ENCODE data around the gene ATP11A.

The ATP11A gene

DNA sequence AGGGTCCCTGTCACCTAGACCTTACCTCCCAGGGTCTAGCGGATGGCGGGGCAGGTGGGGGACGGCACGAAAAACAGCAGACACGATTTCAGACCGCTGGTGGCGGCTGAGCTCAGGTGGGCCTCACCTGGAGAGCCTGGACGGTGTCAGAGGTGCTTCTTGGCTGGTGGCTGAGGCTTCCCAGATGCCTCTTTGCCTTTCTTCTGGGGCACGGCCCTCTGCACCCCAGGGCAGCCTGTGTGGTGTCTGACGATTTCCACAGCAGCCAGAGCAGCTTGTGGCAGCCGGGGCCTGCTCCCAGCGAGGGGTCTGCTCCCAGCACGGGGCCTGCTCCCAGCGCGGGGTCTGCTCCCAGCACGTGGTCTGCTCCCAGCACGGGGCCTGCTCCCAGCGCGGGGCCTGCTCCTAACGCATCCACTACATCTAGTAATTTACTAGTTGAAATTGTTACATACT lies 66.7 kb downstream of the ATP11A start:
- 75% methylated on average over 14 of the region's 20 CpGs for WGBS
- Histone ChIP-seq H3K9me3 (ENCODE audit: control insufficient read depth, low read length) (no peaks in the 10 kb centered on the region), H3K4me2 (ENCODE audit: low read length, poor library complexity, severe bottlenecking) (no peak overlapping the region), H3K23ac (ENCODE audit: low read length in 2 of 2) (no peak overlapping the region), H3K4me1 (ENCODE audit: control insufficient read depth, insufficient read depth, low read depth, low read length) (peaks cover 25% of the 10 kb centered on the region), H2BK12ac (ENCODE audit: low read length in 2 of 2) (no peak overlapping the region), H3K27me3 (ENCODE audit: control insufficient read depth in 1 of 2, insufficient read depth in 1 of 2, low read length in 2 of 2) (no peaks in the 10 kb centered on the region), H4K91ac (ENCODE audit: low read length) (no peak overlapping the region), H3K36me3 (ENCODE audit: control insufficient read depth in 1 of 2, insufficient read depth in 2 of 2, low read depth in 1 of 2, low read length in 2 of 2) (peaks cover 0 to 6% of the 10 kb centered on the region in 2 experiments), H2BK120ac (ENCODE audit: low read depth, low read length) (no peak overlapping the region), H3K4ac (ENCODE audit: low read depth in 1 of 2, low read length in 2 of 2) (peak overlapping the region in 1 of 2 experiments; percentile 58), H2BK5ac (ENCODE audit: low read depth, low read length, poor library complexity, severe bottlenecking) (no peak overlapping the region), H3K9ac (ENCODE audit: low read length) (no peak overlapping the region), H2AFZ (ENCODE audit: low read depth, low read length) (no peak overlapping the region), H3K14ac (ENCODE audit: low read length in 2 of 2) (no peak overlapping the region), H3K18ac (ENCODE audit: low read depth in 1 of 2, low read length in 2 of 2) (no peak overlapping the region), H3K79me1 (replicated peaks; ENCODE audit: low read length, poor library complexity, severe bottlenecking) (peaks cover 37% of the 10 kb centered on the region), H2AK5ac (ENCODE audit: low read length, severe bottlenecking) (no peak overlapping the region), H4K8ac (ENCODE audit: low read length) (no peak overlapping the region), H2BK15ac (ENCODE audit: low read depth, poor library complexity, severe bottlenecking) (no peak overlapping the region), H3K27ac (ENCODE audit: low read length, poor library complexity, severe bottlenecking) (no peak overlapping the region), H3K4me3 (ENCODE audit: insufficient read depth in 1 of 2, low read depth in 1 of 2, low read length in 2 of 2) (no peak overlapping the region)
- DNase-seq: no peak

DNA sequence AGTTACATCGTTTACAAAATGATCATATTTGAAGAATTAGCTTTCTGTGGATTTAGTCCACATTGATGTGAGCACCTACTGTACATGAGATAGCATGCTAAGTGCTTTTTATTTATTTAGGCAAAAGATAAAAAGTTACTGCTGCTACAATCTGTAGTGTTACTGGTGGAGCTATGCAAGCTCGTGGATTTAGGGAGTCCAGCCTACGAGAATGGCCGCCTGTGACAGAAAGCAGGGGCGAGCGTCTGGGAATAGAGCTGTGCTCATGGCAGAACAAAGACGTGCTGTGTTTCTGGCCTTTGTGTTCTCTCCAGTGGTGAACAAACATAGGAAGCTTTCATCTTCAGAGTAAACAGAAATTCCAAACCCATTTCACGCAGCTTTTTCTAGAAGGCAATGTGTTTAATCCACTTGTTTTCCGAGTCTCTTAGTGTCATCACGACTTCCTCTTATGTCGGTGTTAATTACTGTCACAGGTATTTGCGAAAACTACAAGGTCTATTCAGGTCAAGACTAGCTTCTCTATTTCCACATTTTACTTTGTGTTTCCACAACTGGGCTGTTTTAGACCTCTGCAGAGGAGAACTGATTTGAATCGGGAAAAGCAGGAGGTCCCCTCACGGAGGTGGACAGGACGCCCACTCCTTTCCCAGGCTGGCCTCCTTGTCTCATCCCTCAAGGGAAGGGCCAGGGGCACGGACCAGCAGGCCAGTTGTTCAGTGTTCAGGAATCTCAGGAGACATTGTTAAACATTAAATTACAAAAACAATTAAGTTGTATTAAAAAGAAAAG lies 67.3 kb downstream of the ATP11A start:
- no peak overlapping the region for H3K27ac ChIP-seq (ENCODE audit: low read length, poor library complexity, severe bottlenecking)
- H3K18ac ChIP-seq (ENCODE audit: low read depth in 1 of 2, low read length in 2 of 2): no peak overlapping the region
- H3K4me3 ChIP-seq (ENCODE audit: insufficient read depth in 1 of 2, low read depth in 1 of 2, low read length in 2 of 2): no peak overlapping the region
- H2AFZ ChIP-seq (ENCODE audit: low read depth, low read length): no peak overlapping the region
- H2AK5ac ChIP-seq (ENCODE audit: low read length, severe bottlenecking): no peak overlapping the region
- 79% methylated on average over 14 of the region's 16 CpGs for WGBS
- H3K23ac ChIP-seq (ENCODE audit: low read length in 2 of 2): no peak overlapping the region
- H2BK12ac ChIP-seq (ENCODE audit: low read length in 2 of 2): no peak overlapping the region
- no peak overlapping the region for H3K9ac ChIP-seq (ENCODE audit: low read length)
- H2BK5ac ChIP-seq (ENCODE audit: low read depth, low read length, poor library complexity, severe bottlenecking): no peak overlapping the region
- H3K27me3 ChIP-seq (ENCODE audit: control insufficient read depth in 1 of 2, insufficient read depth in 1 of 2, low read length in 2 of 2): no peaks in the 10 kb centered on the region
- H3K79me1 ChIP-seq (replicated peaks; ENCODE audit: low read length, poor library complexity, severe bottlenecking): peaks cover 39% of the 10 kb centered on the region
- H4K91ac ChIP-seq (ENCODE audit: low read length): no peak overlapping the region
- H3K4me1 ChIP-seq (ENCODE audit: control insufficient read depth, insufficient read depth, low read depth, low read length): peaks cover 27% of the 10 kb centered on the region
- H2BK15ac ChIP-seq (ENCODE audit: low read depth, poor library complexity, severe bottlenecking): no peak overlapping the region
- peaks cover 0 to 6% of the 10 kb centered on the region in 2 experiments for H3K36me3 ChIP-seq (ENCODE audit: control insufficient read depth in 1 of 2, insufficient read depth in 2 of 2, low read depth in 1 of 2, low read length in 2 of 2)
- no peak overlapping the region for H3K14ac ChIP-seq (ENCODE audit: low read length in 2 of 2)
- H3K4me2 ChIP-seq (ENCODE audit: low read length, poor library complexity, severe bottlenecking): no peak overlapping the region
- no peak for DNase-seq
- no peak overlapping the region for H3K4ac ChIP-seq (ENCODE audit: low read depth in 1 of 2, low read length in 2 of 2)
- no peak overlapping the region for H4K8ac ChIP-seq (ENCODE audit: low read length)
- H2BK120ac ChIP-seq (ENCODE audit: low read depth, low read length): no peak overlapping the region
- no peaks in the 10 kb centered on the region for H3K9me3 ChIP-seq (ENCODE audit: control insufficient read depth, low read length)

DNA sequence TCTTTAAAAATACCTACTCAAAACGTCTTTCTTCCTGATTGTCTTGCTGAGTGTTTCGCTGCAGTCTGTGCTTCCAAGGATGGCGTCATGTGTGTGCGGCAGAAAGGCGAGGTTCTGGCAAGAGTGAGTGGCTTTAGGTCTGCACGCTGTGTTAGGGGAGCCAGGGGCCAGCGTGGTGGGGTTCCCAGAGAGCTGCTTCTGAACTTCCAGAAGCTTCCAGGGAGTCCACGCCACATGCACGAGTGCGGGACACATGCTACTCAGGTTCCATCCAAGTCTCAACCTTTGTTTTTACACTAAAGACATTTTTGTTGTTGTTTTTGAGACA lies 67.9 kb downstream of the ATP11A start:
- Histone ChIP-seq H3K4me2 (ENCODE audit: low read length, poor library complexity, severe bottlenecking) (no peak overlapping the region), H3K4me1 (ENCODE audit: control insufficient read depth, insufficient read depth, low read depth, low read length) (peaks cover 27% of the 10 kb centered on the region), H3K9ac (ENCODE audit: low read length) (no peak overlapping the region), H2AK5ac (ENCODE audit: low read length, severe bottlenecking) (no peak overlapping the region), H4K8ac (ENCODE audit: low read length) (no peak overlapping the region), H2AFZ (ENCODE audit: low read depth, low read length) (no peak overlapping the region), H3K18ac (ENCODE audit: low read depth in 1 of 2, low read length in 2 of 2) (no peak overlapping the region), H2BK15ac (ENCODE audit: low read depth, poor library complexity, severe bottlenecking) (no peak overlapping the region), H3K79me1 (replicated peaks; ENCODE audit: low read length, poor library complexity, severe bottlenecking) (peaks cover 36% of the 10 kb centered on the region), H3K9me3 (ENCODE audit: control insufficient read depth, low read length) (no peaks in the 10 kb centered on the region), H2BK12ac (ENCODE audit: low read length in 2 of 2) (no peak overlapping the region), H3K27ac (ENCODE audit: low read length, poor library complexity, severe bottlenecking) (no peak overlapping the region), H2BK5ac (ENCODE audit: low read depth, low read length, poor library complexity, severe bottlenecking) (no peak overlapping the region), H3K4ac (ENCODE audit: low read depth in 1 of 2, low read length in 2 of 2) (no peak overlapping the region), H4K91ac (ENCODE audit: low read length) (no peak overlapping the region), H2BK120ac (ENCODE audit: low read depth, low read length) (no peak overlapping the region), H3K4me3 (ENCODE audit: insufficient read depth in 1 of 2, low read depth in 1 of 2, low read length in 2 of 2) (no peak overlapping the region), H3K36me3 (ENCODE audit: control insufficient read depth in 1 of 2, insufficient read depth in 2 of 2, low read depth in 1 of 2, low read length in 2 of 2) (peaks cover 0 to 8% of the 10 kb centered on the region in 2 experiments), H3K14ac (ENCODE audit: low read length in 2 of 2) (no peak overlapping the region), H3K27me3 (ENCODE audit: control insufficient read depth in 1 of 2, insufficient read depth in 1 of 2, low read length in 2 of 2) (no peaks in the 10 kb centered on the region), H3K23ac (ENCODE audit: low read length in 2 of 2) (no peak overlapping the region)
- no peak for DNase-seq
- WGBS: 93% methylated on average over 10 of the region's 10 CpGs

DNA sequence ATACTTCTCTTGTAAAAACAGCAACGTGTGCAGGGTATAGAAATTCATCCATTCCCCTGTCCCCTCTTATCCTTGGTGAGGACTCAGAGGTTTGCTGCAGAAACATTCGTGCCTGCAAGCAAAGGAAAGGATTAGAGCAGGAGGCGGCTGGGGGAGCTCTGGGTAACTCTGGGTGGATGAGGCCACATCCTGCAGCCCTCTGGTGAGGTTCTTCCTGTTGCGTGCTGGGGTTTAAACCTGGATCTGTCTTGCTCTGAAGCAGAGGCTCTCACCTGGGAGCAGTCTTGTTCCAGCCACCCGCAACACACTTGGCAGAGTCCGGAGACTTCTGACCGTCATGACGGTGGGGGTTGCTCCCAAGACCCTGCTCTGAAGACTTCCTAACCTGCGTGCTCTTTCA lies 69.2 kb downstream of the ATP11A start:
- Histone ChIP-seq H3K14ac (ENCODE audit: low read length in 2 of 2) (no peak overlapping the region), H3K18ac (ENCODE audit: low read depth in 1 of 2, low read length in 2 of 2) (no peak overlapping the region), H3K4ac (ENCODE audit: low read depth in 1 of 2, low read length in 2 of 2) (no peak overlapping the region), H3K4me3 (ENCODE audit: insufficient read depth in 1 of 2, low read depth in 1 of 2, low read length in 2 of 2) (no peak overlapping the region), H3K4me2 (ENCODE audit: low read length, poor library complexity, severe bottlenecking) (no peak overlapping the region), H3K9me3 (ENCODE audit: control insufficient read depth, low read length) (no peaks in the 10 kb centered on the region), H3K27ac (ENCODE audit: low read length, poor library complexity, severe bottlenecking) (no peak overlapping the region), H3K36me3 (ENCODE audit: control insufficient read depth in 1 of 2, insufficient read depth in 2 of 2, low read depth in 1 of 2, low read length in 2 of 2) (peaks cover 0 to 13% of the 10 kb centered on the region in 2 experiments), H2BK12ac (ENCODE audit: low read length in 2 of 2) (no peak overlapping the region), H3K23ac (ENCODE audit: low read length in 2 of 2) (no peak overlapping the region), H3K9ac (ENCODE audit: low read length) (no peak overlapping the region), H3K27me3 (ENCODE audit: control insufficient read depth in 1 of 2, insufficient read depth in 1 of 2, low read length in 2 of 2) (no peaks in the 10 kb centered on the region), H2BK15ac (ENCODE audit: low read depth, poor library complexity, severe bottlenecking) (no peak overlapping the region), H4K91ac (ENCODE audit: low read length) (no peak overlapping the region), H2BK5ac (ENCODE audit: low read depth, low read length, poor library complexity, severe bottlenecking) (no peak overlapping the region), H2BK120ac (ENCODE audit: low read depth, low read length) (no peak overlapping the region), H2AFZ (ENCODE audit: low read depth, low read length) (no peak overlapping the region), H4K8ac (ENCODE audit: low read length) (no peak overlapping the region), H3K4me1 (ENCODE audit: control insufficient read depth, insufficient read depth, low read depth, low read length) (peaks cover 24% of the 10 kb centered on the region), H2AK5ac (ENCODE audit: low read length, severe bottlenecking) (no peak overlapping the region), H3K79me1 (replicated peaks; ENCODE audit: low read length, poor library complexity, severe bottlenecking) (peaks cover 35% of the 10 kb centered on the region)
- 92% methylated on average over 9 of the region's 9 CpGs for WGBS
- DNase-seq: no peak

Data from mesenchymal stem cell (in vitro differentiated cells and primary cell).